HepG2 (cell line): Measurements from ENCODE around the gene DST. TPM values are rescaled to one million over a fixed set of nuclear protein-coding genes. Genes with fewer than 3 reads are reported as not detected.
A peak's percentile ranks its signal among the peaks of the same experiment; 100 is the strongest.

Source experiments
- CBX1 ChIP-seq: IDR thresholded peaks from one replicate; pipeline ENCODE4 v1.6.1; 2016; ENCODE audit warnings: antibody characterized with exemption, low read depth
- CHD4 ChIP-seq: fragments of 200-600 bp; sonication (generic); IDR thresholded peaks from 2 replicates; pipeline ENCODE4 v1.7.0; 2017; ENCODE audit warnings: mild to moderate bottlenecking, low read length, borderline replicate concordance
- EED ChIP-seq: sonication (generic); formaldehyde crosslinking; IDR thresholded peaks from 2 replicates; pipeline ENCODE4 v1.5.0; 2020; ENCODE audit warnings: mild to moderate bottlenecking, missing genetic modification reagents
- FOXP4 ChIP-seq: sonication (generic); formaldehyde crosslinking; IDR thresholded peaks from 2 replicates; pipeline ENCODE4 v1.4.0; 2020; ENCODE audit warnings: missing genetic modification reagents
- HIC2 ChIP-seq: sonication (generic); formaldehyde crosslinking; IDR thresholded peaks from 2 replicates; pipeline ENCODE4 v1.9.0; 2022; ENCODE audit warnings: low read depth, missing genetic modification reagents
- HNRNPH1 ChIP-seq: fragments of 200-400 bp; formaldehyde crosslinking; optimal IDR thresholded peaks from 2 replicates; pipeline ENCODE3; 2017; ENCODE audit warnings: mild to moderate bottlenecking, low read depth, low read length
- JARID2 ChIP-seq: sonication (generic); formaldehyde crosslinking; IDR thresholded peaks from 2 replicates; pipeline ENCODE4 v1.8.1; 2023; ENCODE audit warnings: missing genetic modification reagents, inconsistent platforms; ENCODE audit not compliant: insufficient replicate concordance
- KDM5A ChIP-seq: fragments of 200-600 bp; sonication (generic); IDR thresholded peaks from 2 replicates; pipeline ENCODE4 v1.7.0; 2018; ENCODE audit warnings: antibody characterized with exemption, mild to moderate bottlenecking, low read length, borderline replicate concordance
- MXD4 ChIP-seq: IDR thresholded peaks from 2 replicates; pipeline ENCODE4 v1.6.1; 2016; ENCODE audit warnings: mild to moderate bottlenecking, missing biosample characterization, missing genetic modification reagents
- NFAT5 ChIP-seq: sonication (generic); formaldehyde crosslinking; IDR thresholded peaks from 2 replicates; pipeline ENCODE4 v1.4.0; 2020; ENCODE audit warnings: missing genetic modification reagents
- RFX1 ChIP-seq: fragments of 450-650 bp; IDR thresholded peaks from 2 replicates; pipeline ENCODE4 v1.6.1; 2017
- SMC3 ChIP-seq: IDR thresholded peaks from 2 replicates; pipeline ENCODE4 v1.6.1; 2011; ENCODE audit warnings: low read length, improper control_type of control experiment
- TARDBP ChIP-seq: sonication (generic); formaldehyde crosslinking; IDR thresholded peaks from 2 replicates; pipeline ENCODE4 v1.8.0; 2022; ENCODE audit warnings: mild to moderate bottlenecking, missing genetic modification reagents
- THAP9 ChIP-seq: sonication (generic); formaldehyde crosslinking; IDR thresholded peaks from 2 replicates; pipeline ENCODE4; 2020; ENCODE audit warnings: missing genetic modification reagents, mild to moderate bottlenecking, borderline replicate concordance
- YEATS2 ChIP-seq: sonication (generic); formaldehyde crosslinking; IDR thresholded peaks from 2 replicates; pipeline ENCODE4 v1.4.0; 2020; ENCODE audit warnings: missing genetic modification reagents, borderline replicate concordance
- ZNF256 ChIP-seq: sonication (generic); formaldehyde crosslinking; conservative IDR thresholded peaks from 2 replicates; pipeline ENCODE4 v1.4.0; 2020; ENCODE audit warnings: missing genetic modification reagents
- ZNF33B ChIP-seq: sonication (generic); formaldehyde crosslinking; IDR thresholded peaks from 2 replicates; pipeline ENCODE4 v1.5.1; 2020; ENCODE audit warnings: mild to moderate bottlenecking, missing genetic modification reagents
- ZNF382 ChIP-seq: sonication (generic); formaldehyde crosslinking; IDR thresholded peaks from 2 replicates; pipeline ENCODE4 v1.5.0; 2020; ENCODE audit warnings: missing genetic modification reagents, mild to moderate bottlenecking, borderline replicate concordance
- ZNF605 ChIP-seq: sonication (generic); formaldehyde crosslinking; IDR thresholded peaks from 2 replicates; pipeline ENCODE4 v1.8.0; 2022; ENCODE audit warnings: mild to moderate bottlenecking, missing genetic modification reagents
- ZNF766 ChIP-seq: sonication (generic); formaldehyde crosslinking; IDR thresholded peaks from 2 replicates; pipeline ENCODE4 v1.5.0; 2020; ENCODE audit warnings: missing genetic modification reagents, borderline replicate concordance
- polyA plus RNA-seq, 8 experiments: library from polyadenylated mRNA; depleted of rRNA in 3 of 8; stranded (reverse) in 7 of 8; unstranded in 1 of 8; fragments of >200 nt; fragmentation: Illumina TruSeq in 4 of 8; extraction: Trizol in 4 of 8; gene quantifications; 2 replicates each; pipeline versions ENCODE4 v1.2.1 to v1.2.3, GENCODE V29; 2011 to 2016; ENCODE audit warnings: low read depth in 4 of 8, missing spikeins in 1 of 8, mixed read lengths in 1 of 8; ENCODE audit not compliant: insufficient read depth in 1 of 8
- total RNA-seq, 5 experiments: library from RNA; depleted of rRNA; stranded (reverse); fragments of >200 nt; fragmentation: Illumina TruSeq; extraction: Trizol; gene quantifications; 2 replicates each; pipeline ENCODE4 v1.2.3, GENCODE V29; 2016; ENCODE audit warnings: low read depth in 1 of 5

The DST gene
- total and polyA plus RNA-seq, 2 of the 13 experiments (the other 11 are each of a cell fraction or from before 2014, with no cell fraction given): 64.4 to 89.0 TPM

- TF ChIP-seq NFAT5: no peak
- peak; percentile 48 for TF ChIP-seq FOXP4 (CRISPR knock-in tag)
- TF ChIP-seq THAP9 (CRISPR knock-in tag): no peak
- no peak for TF ChIP-seq CBX1
- no peak for TF ChIP-seq KDM5A
- no peak for TF ChIP-seq ZNF256
- TF ChIP-seq ZNF766 (CRISPR knock-in tag): no peak
- no peak for TF ChIP-seq TARDBP (CRISPR knock-in tag)
- TF ChIP-seq ZNF605 (CRISPR knock-in tag): no peak
- TF ChIP-seq RFX1: no peak
- TF ChIP-seq EED: no peak
- TF ChIP-seq HIC2 (CRISPR knock-in tag): no peak
- TF ChIP-seq ZNF33B (CRISPR knock-in tag): no peak
- TF ChIP-seq SMC3: no peak
- no peak for TF ChIP-seq CHD4
- TF ChIP-seq JARID2 (CRISPR knock-in tag): no peak
- TF ChIP-seq MXD4 (CRISPR knock-in tag): no peak
- TF ChIP-seq YEATS2 (CRISPR knock-in tag): no peak
- no peak for TF ChIP-seq ZNF382
- TF ChIP-seq HNRNPH1: no peak
Observed at GRCh38 chr6:56482525-56482924, 160.2 kb downstream of the DST start (continued).
